ENCODE results near the gene TCEAL7.
"Not testable (repeated sequence)": the region's sequence is repeated elsewhere in the genome, so short reads cannot be mapped to it uniquely, and the experiment has no call there.

The TCEAL7 gene

DNA sequence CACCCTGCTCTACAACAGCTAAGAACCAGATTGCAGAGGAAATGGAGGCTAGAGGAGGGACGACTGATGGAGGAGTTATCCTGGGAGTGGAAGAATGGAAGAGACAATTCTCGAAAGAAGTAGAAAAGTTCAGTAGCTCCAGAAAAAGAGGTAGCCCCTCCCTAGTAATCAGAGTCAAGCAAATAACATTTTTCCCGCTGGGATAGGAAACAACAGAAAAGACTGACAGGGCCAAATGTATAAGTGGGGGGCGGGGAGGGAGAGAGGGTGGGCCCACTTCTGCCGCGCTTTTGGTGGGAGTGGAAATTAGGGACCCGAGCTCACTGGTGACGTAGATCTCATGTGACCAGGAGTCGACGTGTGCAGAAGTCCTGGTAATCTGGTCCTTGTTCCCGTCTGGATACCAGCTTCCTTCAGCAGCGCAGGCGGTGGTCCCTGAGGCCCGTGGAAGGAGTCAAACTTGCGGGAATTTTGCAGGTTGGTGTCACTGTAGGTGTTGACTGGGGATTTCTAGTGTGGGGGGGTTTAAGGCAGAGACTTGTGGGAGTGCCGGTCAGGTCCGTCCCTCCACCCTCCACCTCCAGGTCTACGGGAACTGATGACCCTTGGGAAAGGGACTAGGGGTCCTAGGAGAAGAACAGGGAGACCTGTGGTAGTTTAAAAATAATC is 26.2 kb downstream of the TCEAL7 start, which contains the start of gene TCEAL9:
Gene TCEAL9, plus strand, starts transcription at position 377 of the 669 bp plus-strand sequence. CDS start 1,179 bp downstream, outside the sequence.
- peaks cover 6 to 9% of the 10 kb centered on the region in 2 donors for H3K4me1 Mint-ChIP-seq (ENCODE audit: low read depth in 2 of 2)
- no peak for ATAC-seq (replicated peaks)
- no peak for DNase-seq
- no peak within 1 kb of the TSS for H3K27ac Mint-ChIP-seq
- peak within 1 kb of the TSS; percentile 68 to 81 for H3K4me3 Mint-ChIP-seq
- H3K36me3 Mint-ChIP-seq (ENCODE audit: insufficient read depth), result no peaks in the 10 kb centered on the region
- H3K27me3 Mint-ChIP-seq, result peaks cover 11 to 13% of the 10 kb centered on the region in 2 donors
- H3K9me3 Mint-ChIP-seq, result no peaks in the 10 kb centered on the region

DNA sequence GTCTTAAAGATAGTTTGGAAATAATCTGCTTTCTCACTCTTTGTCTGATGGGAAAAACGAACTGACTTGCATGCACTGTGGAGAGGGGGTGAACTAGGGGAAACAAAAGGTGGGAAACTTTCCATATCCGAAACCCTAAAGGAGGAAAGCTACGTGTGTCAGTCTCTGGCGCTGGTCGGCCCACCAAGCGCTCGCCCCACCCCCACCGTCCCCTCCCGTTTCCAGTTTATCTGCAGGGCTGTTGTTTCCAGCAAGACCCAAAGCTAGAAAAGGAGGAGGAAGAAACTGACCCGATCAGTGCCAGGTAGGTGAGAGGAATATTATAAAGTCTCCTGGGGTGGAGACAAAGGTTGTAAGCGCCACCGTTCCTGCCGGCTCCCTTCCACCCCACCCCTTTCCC is 26.8 kb downstream of the TCEAL7 start:
- Mint-ChIP-seq H3K9me3 (no peaks in the 10 kb centered on the region), H3K27ac (no peak overlapping the region), H3K4me1 (ENCODE audit: low read depth in 2 of 2) (peaks cover 6 to 9% of the 10 kb centered on the region in 2 donors), H3K27me3 (peaks cover 11 to 13% of the 10 kb centered on the region in 2 donors), H3K36me3 (ENCODE audit: insufficient read depth) (no peaks in the 10 kb centered on the region), H3K4me3 (peak overlapping the region; percentile 68 to 81)
- ATAC-seq (replicated peaks) (no peak), DNase-seq (no peak)

DNA sequence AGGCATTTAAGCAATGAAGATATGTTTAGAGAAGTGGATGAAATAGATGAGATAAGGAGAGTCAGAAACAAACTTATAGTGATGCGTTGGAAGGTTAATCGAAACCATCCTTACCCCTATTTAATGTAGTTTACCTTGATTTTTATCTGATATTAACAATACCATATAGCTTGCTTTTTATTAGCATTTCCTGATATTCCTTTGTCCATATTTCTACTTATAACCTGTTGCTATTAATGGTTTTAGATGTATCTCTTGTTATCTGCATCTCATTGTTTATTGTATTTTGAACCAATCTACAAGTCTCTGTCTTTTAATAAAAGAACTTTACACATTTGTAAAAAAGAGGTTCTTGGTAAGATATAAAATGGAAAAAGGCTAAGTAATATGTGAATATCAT is 27.8 kb downstream of the TCEAL7 start:
- no peak for DNase-seq

DNA sequence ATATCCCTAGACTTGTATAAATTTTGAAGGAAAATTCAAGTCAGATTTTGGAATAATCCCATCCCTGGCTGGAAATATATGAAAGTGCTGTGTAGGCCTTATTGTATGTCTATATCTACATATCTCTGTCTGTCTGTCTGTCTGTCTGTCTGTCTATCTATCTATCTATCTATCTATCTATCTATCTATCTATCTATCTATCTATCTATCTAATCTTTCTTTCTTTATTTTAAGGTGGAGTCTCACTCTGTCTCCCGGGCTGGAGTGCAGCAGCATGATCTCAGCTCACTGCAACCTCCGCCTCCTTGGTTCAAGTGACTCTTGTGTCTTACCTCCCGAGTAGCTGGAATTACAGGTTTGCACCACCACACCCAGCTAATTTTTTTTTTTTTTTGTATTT is 29.6 kb downstream of the TCEAL7 start:
- not testable (repeated sequence) for H3K36me3 Mint-ChIP-seq (ENCODE audit: insufficient read depth); H3K4me1 Mint-ChIP-seq (ENCODE audit: low read depth in 2 of 2)

More for the DNA sequence above, 27.8 kb downstream of the TCEAL7 start:
- Mint-ChIP-seq H3K36me3 (ENCODE audit: insufficient read depth) (no peaks in the 10 kb centered on the region), H3K9me3 (no peaks in the 10 kb centered on the region), H3K27ac (no peak overlapping the region), H3K4me1 (ENCODE audit: low read depth in 2 of 2) (peaks cover 6 to 9% of the 10 kb centered on the region in 2 donors), H3K27me3 (peaks cover 11 to 13% of the 10 kb centered on the region in 2 donors), H3K4me3 (no peak overlapping the region)
- ATAC-seq (replicated peaks), result no peak

DNA sequence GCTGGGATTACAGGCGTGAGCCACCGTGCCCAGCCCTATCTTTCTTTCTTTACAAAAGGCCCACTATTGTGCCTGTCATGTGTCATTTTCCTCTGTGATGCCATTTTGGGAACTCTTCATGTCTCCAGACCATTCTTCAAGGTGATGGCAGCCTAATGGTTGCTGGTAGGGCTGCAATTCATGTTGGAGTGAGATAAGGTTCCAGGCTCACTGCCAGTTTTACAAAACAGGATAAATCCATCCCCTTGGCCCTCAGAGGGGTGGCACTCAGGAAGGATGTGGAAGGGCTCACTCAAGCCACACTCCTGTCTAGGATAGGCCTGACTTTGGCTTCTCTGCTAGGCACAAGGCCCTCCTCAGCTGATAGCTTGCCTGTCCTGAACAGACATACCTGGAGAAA is 30.1 kb downstream of the TCEAL7 start:
- ATAC-seq (replicated peaks) (no peak), DNase-seq (no peak)
- Mint-ChIP-seq H3K27ac (no peak overlapping the region), H3K4me3 (no peak overlapping the region), H3K9me3 (no peaks in the 10 kb centered on the region), H3K4me1 (ENCODE audit: low read depth in 2 of 2) (peaks cover 6 to 9% of the 10 kb centered on the region in 2 donors), H3K36me3 (ENCODE audit: insufficient read depth) (no peaks in the 10 kb centered on the region), H3K27me3 (peaks cover 11 to 13% of the 10 kb centered on the region in 2 donors)

More for the DNA sequence above, 29.6 kb downstream of the TCEAL7 start:
- H3K27me3 Mint-ChIP-seq, result peaks cover 11 to 13% of the 10 kb centered on the region in 2 donors
- H3K4me3 Mint-ChIP-seq; H3K27ac Mint-ChIP-seq; H3K9me3 Mint-ChIP-seq; ATAC-seq (replicated peaks); DNase-seq: not testable (repeated sequence)

DNA sequence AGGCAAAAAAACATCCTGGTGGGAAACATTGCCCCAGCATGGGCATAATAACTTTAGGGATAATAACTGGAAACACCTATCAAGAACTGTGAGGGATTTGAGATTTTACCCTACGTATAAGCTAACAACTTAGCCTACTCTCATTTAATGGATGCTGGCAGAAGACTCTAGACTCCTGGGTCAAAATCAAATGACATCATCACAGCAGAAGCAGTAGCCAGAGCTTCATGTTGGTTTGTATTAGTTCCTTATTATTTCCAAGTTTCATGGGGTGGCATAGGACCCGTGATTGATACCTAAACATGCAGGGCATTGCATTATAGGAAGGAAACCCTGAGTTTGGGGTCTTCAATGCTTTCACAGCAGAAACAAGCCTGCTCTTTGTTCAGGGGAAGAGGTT is 30.9 kb downstream of the TCEAL7 start:
- Mint-ChIP-seq H3K9me3 (no peaks in the 10 kb centered on the region), H3K4me1 (ENCODE audit: low read depth in 2 of 2) (peaks cover 2 to 5% of the 10 kb centered on the region in 2 donors), H3K27me3 (peaks cover 6% of the 10 kb centered on the region in 2 donors), H3K4me3 (no peak overlapping the region), H3K27ac (no peak overlapping the region), H3K36me3 (ENCODE audit: insufficient read depth) (no peaks in the 10 kb centered on the region)
- no peak for ATAC-seq (replicated peaks)
- no peak for DNase-seq

DNA sequence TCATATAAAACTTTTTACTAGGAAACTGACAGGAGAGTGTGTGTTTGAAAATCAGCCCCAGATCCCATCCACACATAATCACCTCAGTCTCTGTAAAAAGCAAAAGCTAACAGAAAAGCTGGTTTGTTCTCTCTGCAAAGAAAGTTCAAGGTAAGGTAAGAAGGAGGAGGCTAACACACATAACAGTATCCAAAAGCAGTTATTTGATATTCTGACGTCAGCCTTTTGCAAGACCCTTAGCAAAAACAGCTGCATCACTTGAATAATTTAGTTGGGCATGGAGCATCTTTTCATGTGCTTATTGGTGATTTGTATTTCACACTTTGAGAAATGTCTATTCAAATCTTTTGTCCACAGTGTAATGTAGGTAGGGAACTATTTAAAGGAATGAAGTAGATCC is 31.8 kb downstream of the TCEAL7 start:
- ATAC-seq (replicated peaks) (no peak), DNase-seq (no peak)
- Mint-ChIP-seq H3K4me3 (no peak overlapping the region), H3K27ac (no peak overlapping the region), H3K4me1 (ENCODE audit: low read depth in 2 of 2) (no peaks in the 10 kb centered on the region), H3K36me3 (ENCODE audit: insufficient read depth) (no peaks in the 10 kb centered on the region), H3K27me3 (peaks cover 0 to 2% of the 10 kb centered on the region in 2 donors), H3K9me3 (no peaks in the 10 kb centered on the region)

DNA sequence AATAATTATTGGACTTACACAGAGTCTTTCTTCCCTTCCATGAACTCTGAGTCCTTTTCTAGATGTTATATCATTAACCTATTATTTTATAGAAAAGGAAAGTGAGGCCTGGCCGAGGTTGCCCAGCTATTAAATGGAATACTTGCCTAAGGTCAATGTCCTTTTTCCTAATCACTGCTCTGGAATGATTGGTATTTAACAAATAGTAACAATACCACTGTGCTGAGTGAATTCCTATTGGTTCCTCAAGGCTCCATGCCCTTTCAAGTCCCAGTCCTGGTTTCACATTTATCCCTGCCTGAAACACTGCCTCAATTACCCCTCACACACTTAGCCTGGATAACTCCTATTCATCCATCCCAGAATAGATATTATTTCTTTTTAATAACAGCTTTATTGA is 32.4 kb downstream of the TCEAL7 start:
- no peaks in the 10 kb centered on the region for H3K9me3 Mint-ChIP-seq
- H3K27me3 Mint-ChIP-seq, result peaks cover 0 to 9% of the 10 kb centered on the region in 2 donors
- no peak overlapping the region for H3K27ac Mint-ChIP-seq
- no peaks in the 10 kb centered on the region for H3K4me1 Mint-ChIP-seq (ENCODE audit: low read depth in 2 of 2)
- H3K4me3 Mint-ChIP-seq, result no peak overlapping the region
- ATAC-seq (replicated peaks) (no peak), DNase-seq (no peak)
- no peaks in the 10 kb centered on the region for H3K36me3 Mint-ChIP-seq (ENCODE audit: insufficient read depth)

DNA sequence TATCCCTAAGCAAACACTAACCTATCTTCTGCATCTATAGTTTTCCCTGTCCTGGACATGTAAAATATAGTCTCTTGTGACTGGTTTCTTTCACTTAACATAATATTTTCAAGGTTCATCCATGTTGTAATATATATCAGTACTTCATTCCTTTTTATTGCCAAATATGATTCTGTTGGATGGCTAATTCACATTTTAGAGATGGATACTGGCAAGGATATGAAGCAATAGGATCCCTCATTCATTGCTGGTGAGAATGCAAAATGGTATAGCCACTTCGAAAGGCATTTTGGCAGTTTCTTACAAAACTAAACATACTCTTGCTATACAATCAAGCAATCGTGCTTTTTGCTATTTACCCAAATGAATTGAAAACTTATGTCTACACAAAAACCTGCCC is 33.0 kb downstream of the TCEAL7 start:
- H3K4me1 Mint-ChIP-seq (ENCODE audit: low read depth in 2 of 2), result no peaks in the 10 kb centered on the region
- no peaks in the 10 kb centered on the region for H3K9me3 Mint-ChIP-seq
- ATAC-seq (replicated peaks) (no peak), DNase-seq (no peak)
- H3K27me3 Mint-ChIP-seq, result peaks cover 0 to 10% of the 10 kb centered on the region in 2 donors
- H3K27ac Mint-ChIP-seq, result no peak overlapping the region
- H3K4me3 Mint-ChIP-seq, result no peak overlapping the region
- H3K36me3 Mint-ChIP-seq (ENCODE audit: insufficient read depth), result no peaks in the 10 kb centered on the region

DNA sequence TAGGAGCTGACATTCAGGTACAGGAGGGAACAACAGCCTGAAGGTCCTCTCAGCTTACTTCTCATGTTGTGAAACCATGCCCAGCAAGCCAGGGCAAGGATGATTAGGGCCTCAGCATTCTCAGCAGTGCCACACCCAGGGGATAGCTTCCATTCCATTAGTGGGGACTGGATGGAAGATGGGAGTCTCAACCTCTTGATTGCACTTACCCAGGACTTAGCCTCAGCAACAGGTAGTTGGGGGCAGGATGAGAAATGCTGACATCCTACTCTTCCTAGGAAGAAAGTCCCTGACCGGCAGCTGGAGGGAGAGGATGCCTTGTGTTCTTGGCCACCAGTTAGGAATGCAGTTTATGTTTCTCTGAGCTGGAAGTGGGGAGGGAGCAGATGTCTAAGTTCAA is 37.5 kb downstream of the TCEAL7 start:
- peaks cover 2% of the 10 kb centered on the region for H3K36me3 Mint-ChIP-seq (ENCODE audit: insufficient read depth)

DNA sequence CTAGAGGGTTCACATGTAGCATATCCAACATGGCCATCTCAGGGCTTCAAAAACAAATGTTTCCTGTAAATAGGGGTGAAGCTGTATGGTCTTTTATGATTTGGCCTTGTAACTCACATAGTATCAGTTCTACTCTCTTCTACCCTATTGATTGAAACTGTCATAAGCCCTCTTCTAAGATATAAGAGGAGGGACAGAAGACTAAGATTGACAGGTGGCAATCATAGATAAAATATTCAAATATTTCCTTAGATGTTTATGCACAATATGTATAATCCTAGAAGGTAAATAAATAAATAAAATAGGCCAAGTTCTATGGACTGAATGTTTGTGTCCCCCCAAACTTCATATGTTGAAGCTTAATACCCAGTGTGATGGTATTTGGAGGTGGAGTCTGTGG is 39.4 kb downstream of the TCEAL7 start:
- Mint-ChIP-seq H3K27ac (no peak overlapping the region), H3K4me1 (ENCODE audit: low read depth in 2 of 2) (no peaks in the 10 kb centered on the region), H3K4me3 (no peak overlapping the region), H3K36me3 (ENCODE audit: insufficient read depth) (peaks cover 2% of the 10 kb centered on the region), H3K9me3 (no peaks in the 10 kb centered on the region), H3K27me3 (peaks cover 6 to 10% of the 10 kb centered on the region in 2 donors)
- no peak for DNase-seq
- no peak for ATAC-seq (replicated peaks)

More for the DNA sequence above, 37.5 kb downstream of the TCEAL7 start:
- Mint-ChIP-seq H3K27me3 (peaks cover 6 to 10% of the 10 kb centered on the region in 2 donors), H3K4me1 (ENCODE audit: low read depth in 2 of 2) (no peaks in the 10 kb centered on the region), H3K27ac (no peak overlapping the region), H3K9me3 (no peaks in the 10 kb centered on the region), H3K4me3 (no peak overlapping the region)
- no peak for ATAC-seq (replicated peaks)
- DNase-seq, result no peak

DNA sequence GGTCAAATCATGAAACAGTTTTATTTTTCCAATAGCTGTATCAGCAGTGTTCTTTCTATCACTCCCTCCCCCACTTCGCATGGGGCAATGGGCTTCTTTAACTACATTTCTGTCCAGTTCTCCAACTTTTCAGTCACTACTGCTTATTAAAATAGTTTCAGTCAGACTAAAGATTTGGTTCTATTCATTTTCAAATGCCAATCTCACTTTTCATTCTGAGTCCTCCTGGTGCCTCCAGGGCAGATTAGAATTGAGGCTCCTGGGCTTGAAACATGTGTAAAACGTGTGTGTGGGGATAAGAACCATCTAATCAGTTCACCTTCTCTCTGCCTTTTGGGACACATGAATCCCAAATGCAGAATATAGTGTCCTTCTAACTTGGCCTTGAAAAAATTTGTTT is 42.8 kb downstream of the TCEAL7 start:
- peaks cover 8 to 12% of the 10 kb centered on the region in 2 donors for H3K27me3 Mint-ChIP-seq
- DNase-seq, result no peak
- no peak overlapping the region for H3K4me3 Mint-ChIP-seq
- peaks cover 5% of the 10 kb centered on the region for H3K36me3 Mint-ChIP-seq (ENCODE audit: insufficient read depth)
- no peak for ATAC-seq (replicated peaks)
- peaks cover 4% of the 10 kb centered on the region in 2 donors for H3K4me1 Mint-ChIP-seq (ENCODE audit: low read depth in 2 of 2)
- no peak overlapping the region for H3K27ac Mint-ChIP-seq
- no peaks in the 10 kb centered on the region for H3K9me3 Mint-ChIP-seq

DNA sequence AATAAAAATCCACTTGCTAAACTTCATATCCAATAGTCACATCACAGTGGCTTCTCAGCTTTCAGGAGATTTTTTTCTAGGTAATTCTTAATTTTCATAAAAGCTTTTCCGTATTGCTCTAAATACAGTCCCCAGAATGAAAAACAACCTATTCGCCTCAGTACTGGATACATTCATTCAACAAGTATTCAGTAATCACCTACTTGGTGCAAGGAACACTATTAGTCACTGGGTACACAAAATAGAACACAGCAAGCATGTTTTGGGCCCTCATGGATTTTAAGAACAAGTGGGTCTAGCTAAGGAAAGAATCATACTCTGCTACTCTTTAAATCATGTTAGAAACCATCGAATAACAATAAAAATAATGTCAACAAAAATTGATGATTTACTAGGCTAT is 43.5 kb downstream of the TCEAL7 start:
- H3K36me3 Mint-ChIP-seq (ENCODE audit: insufficient read depth), result peaks cover 5% of the 10 kb centered on the region
- no peak for DNase-seq
- ATAC-seq (replicated peaks), result no peak
- H3K4me1 Mint-ChIP-seq (ENCODE audit: low read depth in 2 of 2), result peaks cover 4% of the 10 kb centered on the region in 2 donors
- H3K4me3 Mint-ChIP-seq, result no peak overlapping the region
- no peak overlapping the region for H3K27ac Mint-ChIP-seq
- H3K9me3 Mint-ChIP-seq, result no peaks in the 10 kb centered on the region
- H3K27me3 Mint-ChIP-seq, result peaks cover 8 to 10% of the 10 kb centered on the region in 2 donors
